Muscle of leg (tissue), 16 donors: ENCODE data around the gene MMGT1. TPM values are rescaled to one million over a fixed set of nuclear protein-coding genes. Genes with fewer than 3 reads are reported as not detected.

Experiments used
- DNase-seq: peaks from one replicate; pipeline ENCODE4 v3.0.0; 2013
- H3K27ac ChIP-seq: one replicate; pipeline ENCODE4 v1.5.1; 2013; ENCODE audit warnings: mild to moderate bottlenecking, low read length, control low read depth
- H3K27me3 ChIP-seq: one replicate; pipeline ENCODE4 v1.6.1; 2013; ENCODE audit warnings: low read length; ENCODE audit not compliant: control insufficient read depth, insufficient read depth
- H3K36me3 ChIP-seq: one replicate; pipeline ENCODE4 v1.6.1; 2013; ENCODE audit warnings: low read length; ENCODE audit not compliant: control insufficient read depth, insufficient read depth
- H3K4me1 ChIP-seq: one replicate; pipeline ENCODE4 v1.6.1; 2013; ENCODE audit warnings: low read length; ENCODE audit not compliant: control insufficient read depth, insufficient read depth
- H3K4me3 ChIP-seq: one replicate; pipeline ENCODE4 v1.5.1; 2013; ENCODE audit warnings: low read length, control low read depth
- H3K9me3 ChIP-seq: replicated peaks from 2 replicates; pipeline ENCODE4 v1.6.1; 2013; ENCODE audit warnings: low read depth, low read length; ENCODE audit not compliant: control insufficient read depth
- WGBS: methylation state at CpG from one replicate; pipeline ENCODE4 v1.1.5; 2013; ENCODE audit warnings: missing lambda C conversion rate; ENCODE audit not compliant: insufficient coverage; 5-methylcytosine and 5-hydroxymethylcytosine counted together
- long read RNA-seq, 11 donors: transcript quantifications; one replicate each; lab custom pipeline, GENCODE V29; 2026
- polyA plus RNA-seq, 8 donors: library from polyadenylated mRNA; unstranded; fragments of 120-200 nt; gene quantifications; one replicate each; pipeline versions ENCODE4 v1.2.1 to v1.2.3, GENCODE V29; 2013; ENCODE audit warnings: inconsistent platforms in 1 of 8, low replicate concordance in 1 of 8; ENCODE audit not compliant: insufficient read length in 8 of 8, insufficient read depth in 1 of 8
- total RNA-seq: library from RNA; stranded (reverse); fragments of 120-200 nt; gene quantifications from one replicate; pipeline ENCODE4 v1.2.4, GENCODE V29; 2013

Gene MMGT1
- total RNA-seq = 13.1 TPM
- 10 to 100 TPM; 15.4 to 21.9 (median 16.7) TPM for polyA plus RNA-seq
- long read RNA-seq, donor 1, partial matches to known transcripts = 0 of 3 reads
- long read RNA-seq, donor 1, other reads (novel, unspliced or antisense) = 0 of 3 reads
- long read RNA-seq, donor 2, partial matches to known transcripts = 0 of 2 reads
- long read RNA-seq, donor 2, other reads (novel, unspliced or antisense) = 0 of 2 reads
- long read RNA-seq, donor 3, transcript MMGT1-201 (4 exons, 3,738 nt) = major isoform, 11 of 11 reads
- long read RNA-seq, donor 3, partial matches to known transcripts = 0 of 11 reads
- long read RNA-seq, donor 3, other reads (novel, unspliced or antisense) = 0 of 11 reads
- long read RNA-seq, donor 4, transcript MMGT1-201 (4 exons, 3,738 nt) = major isoform, 7 of 7 reads
- long read RNA-seq, donor 4, partial matches to known transcripts = 0 of 7 reads
- long read RNA-seq, donor 4, other reads (novel, unspliced or antisense) = 0 of 7 reads
- long read RNA-seq, donor 5, transcript MMGT1-201 (4 exons, 3,738 nt) = major isoform, 19 of 19 reads
- long read RNA-seq, donor 5, partial matches to known transcripts = 0 of 19 reads
- long read RNA-seq, donor 5, other reads (novel, unspliced or antisense) = 0 of 19 reads
- long read RNA-seq, donor 6, partial matches to known transcripts = 0 of 2 reads
- long read RNA-seq, donor 6, other reads (novel, unspliced or antisense) = 0 of 2 reads
- long read RNA-seq, donor 7, transcript MMGT1-201 (4 exons, 3,738 nt) = major isoform, 6 of 6 reads
- long read RNA-seq, donor 7, partial matches to known transcripts = 0 of 6 reads
- long read RNA-seq, donor 7, other reads (novel, unspliced or antisense) = 0 of 6 reads
- long read RNA-seq, donor 8, transcript MMGT1-201 (4 exons, 3,738 nt) = major isoform, 7 of 7 reads
- long read RNA-seq, donor 8, partial matches to known transcripts = 0 of 7 reads
- long read RNA-seq, donor 8, other reads (novel, unspliced or antisense) = 0 of 7 reads
- long read RNA-seq, donor 9, partial matches to known transcripts = 0 of 4 reads
- long read RNA-seq, donor 9, other reads (novel, unspliced or antisense) = 0 of 4 reads
- long read RNA-seq, donor 10, transcript MMGT1-201 (4 exons, 3,738 nt) = major isoform, 8 of 8 reads
- long read RNA-seq, donor 10, partial matches to known transcripts = 0 of 8 reads
- long read RNA-seq, donor 10, other reads (novel, unspliced or antisense) = 0 of 8 reads
- long read RNA-seq, donor 11, transcript MMGT1-201 (4 exons, 3,738 nt) = major isoform, 13 of 13 reads
- long read RNA-seq, donor 11, partial matches to known transcripts = 0 of 13 reads
- long read RNA-seq, donor 11, other reads (novel, unspliced or antisense) = 0 of 13 reads

- peak within 1 kb of the TSS; percentile 99 for H3K27ac ChIP-seq
- H3K4me3 ChIP-seq = peak within 1 kb of the TSS; percentile 93
- H3K4me1 ChIP-seq = peaks cover 5% of the 10 kb centered on the region
- H3K27me3 ChIP-seq = peaks cover 8% of the 10 kb centered on the region
- 48% methylated on average over 40 of the region's 65 CpGs for WGBS
- no peaks in the 10 kb centered on the region for H3K9me3 ChIP-seq
- peak; percentile 91 for DNase-seq
- no peaks in the 10 kb centered on the region for H3K36me3 ChIP-seq
Observed at GRCh38 chrX:135973548-135974278, at the start of gene MMGT1. MMGT1 (minus strand) TSS chrX:135973988; CDS start chrX:135973675, 313 bp downstream.

DNA sequence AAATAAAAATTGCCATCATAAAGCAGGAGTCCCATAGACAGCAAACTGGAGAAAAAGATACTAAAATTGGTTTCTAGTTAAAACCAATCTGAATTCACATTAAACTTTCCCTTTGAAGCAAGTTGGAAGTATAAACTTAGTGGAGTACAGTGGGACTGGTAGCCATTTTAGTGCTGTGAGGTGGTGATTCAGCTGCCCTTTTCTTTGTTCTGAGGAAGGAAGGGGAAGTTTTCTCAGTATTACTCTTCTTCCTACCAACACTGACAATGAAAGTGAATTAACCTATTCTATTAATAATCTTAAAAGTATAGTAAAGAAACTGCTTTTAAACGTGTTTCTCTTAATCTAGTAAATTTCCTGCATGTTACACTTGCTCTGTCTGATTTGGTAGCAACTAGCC, 48.1 kb upstream of the MMGT1 start:
- H3K9me3 ChIP-seq = no peaks in the 10 kb centered on the region
- WGBS = no CpG with 5 or more reads among the region's 1 CpG
- no peaks in the 10 kb centered on the region for H3K36me3 ChIP-seq
- DNase-seq = no peak
- H3K27ac ChIP-seq = no peak overlapping the region
- H3K4me1 ChIP-seq = no peaks in the 10 kb centered on the region
- H3K4me3 ChIP-seq = no peak overlapping the region
- peaks cover 11% of the 10 kb centered on the region for H3K27me3 ChIP-seq

GRCh38 chrX:136021160-136021559, 47.4 kb upstream of the MMGT1 start:
- H3K27ac ChIP-seq = no peak overlapping the region
- H3K36me3 ChIP-seq = no peaks in the 10 kb centered on the region
- WGBS = no CpG with 5 or more reads among the region's 1 CpG

DNA sequence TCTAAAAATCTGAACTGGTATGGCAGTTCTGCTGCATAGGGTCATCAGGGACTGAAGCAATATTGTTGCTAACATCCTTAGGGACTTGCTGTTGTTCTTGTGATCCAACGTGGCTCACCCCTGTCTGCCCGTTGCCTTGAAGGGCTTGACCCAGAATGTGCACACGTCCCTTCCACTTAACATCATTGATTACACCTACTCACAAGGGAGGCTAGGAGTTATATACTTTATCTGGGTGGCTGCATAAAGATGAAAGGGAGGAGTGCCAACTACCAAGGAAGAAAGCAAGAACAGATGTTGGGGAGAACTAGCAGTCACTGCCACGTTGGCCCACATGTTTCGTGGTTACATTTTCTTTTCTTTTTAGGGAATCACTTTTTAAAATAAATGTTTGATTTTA, 45.4 kb upstream of the MMGT1 start:
- H3K27me3 ChIP-seq = peaks cover 15% of the 10 kb centered on the region
- H3K27ac ChIP-seq = no peak overlapping the region
- no peaks in the 10 kb centered on the region for H3K36me3 ChIP-seq
- DNase-seq = no peak
- no peaks in the 10 kb centered on the region for H3K9me3 ChIP-seq
- no CpG with 5 or more reads among the region's 5 CpGs for WGBS
- no peak overlapping the region for H3K4me3 ChIP-seq
- no peaks in the 10 kb centered on the region for H3K4me1 ChIP-seq

More at GRCh38 chrX:136021160-136021559, 47.4 kb upstream of the MMGT1 start:
- Histone ChIP-seq H3K4me3 (no peak overlapping the region), H3K27me3 (peaks cover 11% of the 10 kb centered on the region), H3K9me3 (no peaks in the 10 kb centered on the region), H3K4me1 (no peaks in the 10 kb centered on the region)
- no peak for DNase-seq

GRCh38 chrX:136016881-136017280, 43.1 kb upstream of the MMGT1 start:
- DNase-seq = no peak
- Histone ChIP-seq H3K4me3 (no peak overlapping the region), H3K27ac (no peak overlapping the region), H3K27me3 (peaks cover 15% of the 10 kb centered on the region), H3K9me3 (no peaks in the 10 kb centered on the region), H3K36me3 (no peaks in the 10 kb centered on the region), H3K4me1 (no peaks in the 10 kb centered on the region)
- no CpG with 5 or more reads among the region's 2 CpGs for WGBS

- Histone ChIP-seq H3K36me3 (no peaks in the 10 kb centered on the region), H3K4me1 (no peaks in the 10 kb centered on the region), H3K4me3 (no peak overlapping the region), H3K9me3 (no peaks in the 10 kb centered on the region), H3K27ac (no peak overlapping the region), H3K27me3 (peaks cover 8% of the 10 kb centered on the region)
- DNase-seq = no peak
- 83% methylated on average over 1 of the region's 4 CpGs for WGBS
Observed at GRCh38 chrX:136015016-136015415, 41.2 kb upstream of the MMGT1 start.

GRCh38 chrX:135988245-135988644, 14.5 kb upstream of the MMGT1 start:
- no peak overlapping the region for H3K4me3 ChIP-seq
- H3K4me1 ChIP-seq = peaks cover 2% of the 10 kb centered on the region
- H3K27me3 ChIP-seq = peaks cover 8% of the 10 kb centered on the region
- no peaks in the 10 kb centered on the region for H3K36me3 ChIP-seq
- WGBS = no CpG with 5 or more reads among the region's 4 CpGs
- no peaks in the 10 kb centered on the region for H3K9me3 ChIP-seq
- H3K27ac ChIP-seq = no peak overlapping the region
- DNase-seq = no peak

DNA sequence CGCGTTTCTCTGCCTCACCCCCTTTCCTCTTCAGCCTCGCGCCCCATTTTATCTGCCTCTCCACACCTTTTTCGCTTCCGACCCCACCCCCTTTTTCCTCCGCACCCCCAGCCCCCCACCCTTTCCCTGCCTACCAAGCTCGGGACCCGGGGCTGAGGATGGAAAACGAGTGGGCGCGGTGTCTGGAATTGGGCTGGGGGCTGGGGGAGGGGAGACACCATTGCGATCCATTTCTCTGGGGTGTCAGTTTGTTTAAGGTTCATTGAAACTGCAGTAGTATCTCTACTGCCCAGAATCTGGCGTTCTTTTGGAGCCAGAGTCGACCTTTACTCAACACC, 12.2 kb upstream of the MMGT1 start:
- Histone ChIP-seq H3K27me3 (peaks cover 17% of the 10 kb centered on the region), H3K4me3 (peak overlapping the region; percentile 76), H3K9me3 (no peaks in the 10 kb centered on the region), H3K4me1 (peaks cover 2% of the 10 kb centered on the region), H3K36me3 (no peaks in the 10 kb centered on the region), H3K27ac (peak overlapping the region; percentile 74)
- WGBS = 29% methylated on average over 8 of the region's 15 CpGs
- DNase-seq = no peak
